Coronary artery (tissue), 2 donors: Measurements from ENCODE around the gene SORCS1.

Experiments used
- DNase-seq: peaks from one replicate; pipeline ENCODE4 v3.0.0-alpha.2; 2017; ENCODE audit warnings: low spot score
- H3K27ac ChIP-seq, 2 donors: fragments of 200-600 bp; sonication (generic); one replicate each; pipeline ENCODE4 v1.5.1; 2016 to 2019
- H3K4me3 ChIP-seq: fragments of 200-600 bp; sonication (generic); 2 replicates; pipeline ENCODE4 v1.5.1; 2016; ENCODE audit warnings: mild to moderate bottlenecking, moderate library complexity
- CTCF ChIP-seq: fragments of 200-600 bp; sonication (generic); IDR thresholded peaks from one replicate; pipeline ENCODE4 v1.5.1; 2019; ENCODE audit warnings: antibody characterized with exemption

SORCS1 gene

GRCh38 chr10:106551501-106552062, 612.9 kb downstream of the SORCS1 start:
- no peak for TF ChIP-seq CTCF
- DNase-seq, result no peak
- Histone ChIP-seq H3K27ac (no peak overlapping the region), H3K4me3 (no peak overlapping the region)

- DNase-seq, result no peak
- no peak for TF ChIP-seq CTCF
- Histone ChIP-seq H3K27ac (no peak overlapping the region), H3K4me3 (no peak overlapping the region)
Measured at GRCh38 chr10:106548832-106549231, 615.7 kb downstream of the SORCS1 start.

GRCh38 chr10:106547047-106547635, 617.4 kb downstream of the SORCS1 start:
- DNase-seq, result no peak
- H3K27ac ChIP-seq, result no peak overlapping the region
- no peak overlapping the region for H3K4me3 ChIP-seq
- no peak for TF ChIP-seq CTCF

DNA sequence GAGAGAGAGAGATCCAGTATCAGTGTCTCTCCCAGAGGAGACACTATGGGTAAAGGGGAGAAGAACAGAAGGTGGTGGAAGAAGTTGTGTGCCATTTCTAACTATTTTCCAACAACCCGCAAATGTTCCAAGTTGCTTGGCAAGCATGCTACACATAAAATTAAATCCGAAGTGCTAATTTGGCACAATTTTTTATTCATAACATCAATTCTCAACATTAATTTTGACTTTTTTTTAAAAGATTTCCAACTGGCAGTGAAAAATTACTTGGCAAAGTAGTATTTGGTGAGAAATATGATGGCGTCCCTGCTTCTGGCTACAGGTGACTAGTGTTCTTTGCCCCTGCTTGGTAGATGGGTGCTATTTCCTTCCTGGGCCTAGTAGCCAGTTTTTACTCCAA, 622.0 kb downstream of the SORCS1 start:
- Histone ChIP-seq H3K4me3 (no peak overlapping the region), H3K27ac (no peak overlapping the region)
- no peak for DNase-seq
- no peak for TF ChIP-seq CTCF

DNA sequence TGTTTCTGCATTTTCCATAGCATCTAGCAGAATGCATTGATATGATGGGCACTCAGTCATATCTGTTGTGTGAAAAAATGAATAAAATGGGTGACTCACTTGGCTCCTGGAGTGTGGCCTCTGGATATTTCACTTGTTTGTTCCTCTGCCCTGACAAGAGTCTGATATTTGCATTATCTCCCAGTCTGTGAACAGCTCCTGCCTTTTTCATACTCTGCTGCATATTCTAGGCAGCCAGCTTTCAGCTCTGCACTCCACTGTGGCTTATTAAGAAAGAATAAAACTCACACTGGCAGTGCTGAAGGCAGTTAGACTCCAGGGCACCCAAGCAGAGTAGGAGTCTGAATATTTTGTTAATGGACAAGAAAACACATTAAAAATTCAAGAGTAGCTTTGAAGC, 623.9 kb downstream of the SORCS1 start:
- no peak for TF ChIP-seq CTCF

GRCh38 chr10:106537866-106538265, 626.6 kb downstream of the SORCS1 start:
- TF ChIP-seq CTCF, result no peak
- H3K4me3 ChIP-seq, result no peak overlapping the region
- no peak for DNase-seq
- no peak overlapping the region for H3K27ac ChIP-seq

More for the DNA sequence above, 623.9 kb downstream of the SORCS1 start:
- DNase-seq, result no peak
- Histone ChIP-seq H3K27ac (no peak overlapping the region), H3K4me3 (no peak overlapping the region)

GRCh38 chr10:106535304-106535953, 629.1 kb downstream of the SORCS1 start:
- no peak overlapping the region for H3K27ac ChIP-seq
- DNase-seq, result no peak
- TF ChIP-seq CTCF, result no peak
- no peak overlapping the region for H3K4me3 ChIP-seq
